IPS-18c (cell line): ENCODE measurements around the gene SART1.

Source experiments
- H3K4me3 ChIP-seq: 2 replicates; pipeline ENCODE4 v1.7.0; 2013; ENCODE audit warnings: low read depth, mild to moderate bottlenecking, low read length, moderate library complexity; ENCODE audit not compliant: insufficient read depth
- H3K9me3 ChIP-seq: one replicate; pipeline ENCODE4 v1.6.1; 2013; ENCODE audit warnings: mild to moderate bottlenecking, low read length, moderate library complexity; ENCODE audit not compliant: control insufficient read depth, insufficient read depth

SART1 gene

DNA sequence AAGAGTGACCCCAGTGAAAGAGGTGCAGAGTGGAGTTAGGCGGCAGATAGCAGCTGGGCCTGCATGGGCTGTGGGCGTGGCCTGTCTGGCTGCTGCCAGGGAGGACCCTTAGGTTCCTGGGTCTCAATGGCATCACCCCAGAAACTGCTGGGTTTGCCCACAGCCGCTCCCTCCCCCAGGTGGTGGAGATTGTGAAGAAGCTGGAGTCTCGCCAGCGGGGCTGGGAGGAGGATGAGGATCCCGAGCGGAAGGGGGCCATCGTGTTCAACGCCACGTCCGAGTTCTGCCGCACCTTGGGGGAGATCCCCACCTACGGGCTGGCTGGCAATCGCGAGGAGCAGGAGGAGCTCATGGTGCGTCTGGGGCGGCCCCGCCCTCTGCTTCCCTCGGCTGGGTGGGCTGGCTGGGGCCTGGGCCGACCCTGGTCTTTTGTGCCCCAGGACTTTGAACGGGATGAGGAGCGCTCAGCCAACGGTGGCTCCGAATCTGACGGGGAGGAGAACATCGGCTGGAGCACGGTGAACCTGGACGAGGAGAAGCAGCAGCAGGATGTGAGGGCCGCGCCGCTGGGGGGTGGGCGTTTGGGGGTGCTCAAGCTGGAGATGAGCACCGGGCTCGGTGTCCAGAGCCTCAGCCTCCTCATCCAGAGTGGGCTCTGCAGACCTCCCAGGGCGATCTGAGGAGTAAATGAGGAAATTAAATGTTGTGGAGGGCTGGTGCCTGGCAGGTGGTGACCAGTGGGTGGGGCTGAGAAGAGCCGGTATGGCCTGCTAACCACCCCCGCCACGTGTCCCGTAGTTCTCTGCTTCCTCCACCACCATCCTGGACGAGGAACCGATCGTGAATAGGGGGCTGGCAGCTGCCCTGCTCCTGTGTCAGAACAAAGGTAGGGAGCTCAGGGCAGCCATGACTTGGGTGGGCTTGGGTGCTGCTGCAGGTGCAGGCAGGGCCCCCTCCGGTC, 15.0 kb downstream of the SART1 start:
- peaks cover 2% of the 10 kb centered on the region for H3K9me3 ChIP-seq
- H3K4me3 ChIP-seq, result no peak overlapping the region

DNA sequence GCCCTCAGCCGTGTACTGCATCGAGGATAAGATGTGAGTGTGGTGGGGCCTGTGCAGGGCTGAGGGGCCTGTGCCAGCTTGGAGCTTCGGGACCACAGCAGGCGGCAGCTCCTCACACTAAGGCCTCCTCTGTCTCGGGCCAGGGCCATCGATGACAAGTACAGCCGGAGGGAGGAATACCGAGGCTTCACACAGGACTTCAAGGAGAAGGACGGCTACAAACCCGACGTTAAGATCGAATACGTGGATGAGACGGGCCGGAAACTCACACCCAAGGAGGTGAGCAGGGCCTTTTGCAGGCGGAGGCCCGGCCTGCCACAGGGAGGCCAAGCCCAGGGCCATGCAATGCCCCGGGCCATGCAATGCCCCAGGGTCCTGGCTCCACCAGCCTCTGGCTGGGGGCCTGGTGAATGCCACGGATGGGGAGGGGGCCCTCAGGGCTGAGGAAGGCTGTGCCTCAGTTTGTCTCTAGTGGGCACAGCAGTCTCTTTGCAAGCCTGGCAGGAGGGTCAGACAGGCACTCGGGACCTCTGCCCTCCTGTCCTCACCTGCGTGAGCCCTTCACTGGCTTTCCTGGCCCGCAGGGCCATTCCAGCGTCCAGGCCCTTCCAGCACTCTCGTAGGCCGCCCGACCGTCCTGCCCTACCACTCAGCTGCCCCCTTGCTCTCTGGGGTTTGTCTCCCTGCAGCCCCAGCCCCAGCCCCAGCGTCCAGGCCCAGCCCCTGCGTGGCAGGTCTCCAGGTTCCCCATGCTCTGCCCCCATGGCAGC, 16.3 kb downstream of the SART1 start:
- Histone ChIP-seq H3K4me3 (no peak overlapping the region), H3K9me3 (peaks cover 2% of the 10 kb centered on the region)

- Histone ChIP-seq H3K4me3 (no peak overlapping the region), H3K9me3 (peaks cover 2% of the 10 kb centered on the region)
These were observed 17.1 kb downstream of the SART1 start for GRCh38 chr11:65978391-65979238.

- H3K4me3 ChIP-seq, result no peak overlapping the region
- H3K9me3 ChIP-seq, result peaks cover 2% of the 10 kb centered on the region
These were observed 17.8 kb downstream of the SART1 start for GRCh38 chr11:65979261-65979759.

GRCh38 chr11:65981101-65981740, 19.7 kb downstream of the SART1 start:
- Histone ChIP-seq H3K4me3 (no peak overlapping the region), H3K9me3 (peaks cover 2% of the 10 kb centered on the region)

- H3K4me3 ChIP-seq, result no peak overlapping the region
These were observed 20.7 kb downstream of the SART1 start for GRCh38 chr11:65981972-65982823.

GRCh38 chr11:65982824-65983588, 21.5 kb downstream of the SART1 start:
- Histone ChIP-seq H3K9me3 (no peaks in the 10 kb centered on the region), H3K4me3 (no peak overlapping the region)

More at GRCh38 chr11:65981972-65982823, 20.7 kb downstream of the SART1 start:
- peaks cover 2% of the 10 kb centered on the region for H3K9me3 ChIP-seq

GRCh38 chr11:65983589-65983987, 22.1 kb downstream of the SART1 start:
- Histone ChIP-seq H3K4me3 (no peak overlapping the region), H3K9me3 (no peaks in the 10 kb centered on the region)

DNA sequence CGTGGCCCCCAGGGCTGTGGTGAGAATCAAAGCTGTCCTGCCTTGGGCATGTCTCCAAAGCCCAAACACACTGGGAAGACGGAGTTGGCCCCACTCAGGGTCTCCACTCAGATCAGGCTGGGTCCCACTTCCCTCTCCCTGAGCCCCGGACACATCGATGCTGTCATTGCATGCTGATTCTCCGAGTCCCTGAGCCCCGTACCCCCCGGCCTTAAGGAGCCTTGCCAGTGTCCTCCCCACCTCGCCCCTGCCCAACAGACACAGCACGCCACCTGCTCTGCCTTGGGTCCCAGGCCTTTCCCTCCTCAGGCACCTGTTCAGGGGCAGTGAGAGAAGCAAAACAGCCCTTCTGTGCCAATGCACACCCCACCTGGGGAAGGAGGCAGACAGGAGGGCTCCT, 25.8 kb downstream of the SART1 start:
- no peaks in the 10 kb centered on the region for H3K9me3 ChIP-seq

DNA sequence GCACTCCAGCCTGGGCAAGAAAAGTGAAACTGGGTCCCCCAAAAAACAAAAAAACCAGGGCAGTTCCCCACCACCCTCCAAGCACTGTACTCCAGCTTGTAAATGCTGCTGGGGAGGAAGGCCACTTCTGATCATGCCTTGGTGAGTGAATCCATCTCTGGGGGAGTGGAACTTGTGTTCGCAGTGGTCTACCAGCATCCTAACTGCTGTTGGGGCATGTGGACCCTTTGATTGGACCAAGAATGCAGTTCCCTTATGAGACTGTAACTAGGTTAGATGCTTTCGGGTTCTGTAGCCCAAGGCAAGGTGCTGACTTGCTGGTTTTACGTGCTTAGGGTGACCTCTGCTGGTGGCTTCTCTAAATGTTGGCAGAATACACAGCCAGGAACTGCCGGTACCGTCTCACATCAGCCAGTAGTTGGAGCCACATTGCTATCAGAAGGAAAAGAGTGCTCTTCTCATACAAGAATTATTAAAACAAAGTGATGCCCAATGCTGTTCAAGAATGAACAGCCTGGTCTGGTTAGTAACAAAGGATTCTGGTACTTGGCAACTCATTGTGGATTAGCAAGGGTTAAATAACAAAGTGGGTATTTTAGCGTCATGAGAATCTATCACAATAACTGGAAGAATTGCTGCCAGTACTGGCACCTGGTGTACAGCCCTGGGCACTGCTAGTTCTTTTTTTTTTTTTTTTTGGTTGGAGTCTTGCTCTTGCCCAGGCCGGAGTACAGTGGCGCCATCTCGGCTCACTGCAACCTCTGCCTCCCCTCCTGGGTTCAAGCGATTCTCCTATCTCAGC, 27.5 kb downstream of the SART1 start:
- Histone ChIP-seq H3K4me3 (no peak overlapping the region), H3K9me3 (no peaks in the 10 kb centered on the region)

More for the DNA sequence above, 25.8 kb downstream of the SART1 start:
- no peak overlapping the region for H3K4me3 ChIP-seq

DNA sequence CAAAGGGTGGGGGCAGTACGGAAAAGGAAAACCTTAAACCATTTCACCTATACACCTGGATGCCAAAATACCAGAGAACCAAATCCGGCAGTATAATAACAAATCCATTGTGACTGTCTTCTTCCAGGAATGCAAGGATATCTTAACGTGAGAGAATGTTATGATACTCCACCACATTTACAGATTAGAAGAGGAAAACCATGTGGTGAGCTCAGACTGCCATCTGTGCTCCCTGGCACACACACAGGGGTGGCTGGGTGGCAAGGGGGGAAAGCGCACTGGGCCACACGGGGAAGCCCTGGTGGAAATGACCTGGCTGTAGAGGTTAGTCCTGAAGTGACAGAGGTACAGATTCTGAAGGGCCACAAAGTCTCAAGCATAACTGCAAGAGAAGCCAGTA, 30.5 kb downstream of the SART1 start:
- H3K9me3 ChIP-seq, result no peaks in the 10 kb centered on the region
- no peak overlapping the region for H3K4me3 ChIP-seq

- H3K4me3 ChIP-seq, result no peak overlapping the region
- H3K9me3 ChIP-seq, result no peaks in the 10 kb centered on the region
These were observed 35.8 kb downstream of the SART1 start for GRCh38 chr11:65997286-65997685.

GRCh38 chr11:66001942-66002647, 40.6 kb downstream of the SART1 start, which contains the start of the genes BANF1 and EIF1AD:
TSS of gene BANF1 (plus strand) at chr11:66002503. CDS start at chr11:66003251, 748 bp downstream.
TSS of gene EIF1AD (minus strand) at chr11:66002157. CDS start at chr11:66000389, 1,768 bp downstream.
- no peaks in the 10 kb centered on the region for H3K9me3 ChIP-seq
- H3K4me3 ChIP-seq, result peak within 1 kb of the TSS; percentile 100
